ENCODE data around the gene ZDHHC13.

Gene ZDHHC13

DNA sequence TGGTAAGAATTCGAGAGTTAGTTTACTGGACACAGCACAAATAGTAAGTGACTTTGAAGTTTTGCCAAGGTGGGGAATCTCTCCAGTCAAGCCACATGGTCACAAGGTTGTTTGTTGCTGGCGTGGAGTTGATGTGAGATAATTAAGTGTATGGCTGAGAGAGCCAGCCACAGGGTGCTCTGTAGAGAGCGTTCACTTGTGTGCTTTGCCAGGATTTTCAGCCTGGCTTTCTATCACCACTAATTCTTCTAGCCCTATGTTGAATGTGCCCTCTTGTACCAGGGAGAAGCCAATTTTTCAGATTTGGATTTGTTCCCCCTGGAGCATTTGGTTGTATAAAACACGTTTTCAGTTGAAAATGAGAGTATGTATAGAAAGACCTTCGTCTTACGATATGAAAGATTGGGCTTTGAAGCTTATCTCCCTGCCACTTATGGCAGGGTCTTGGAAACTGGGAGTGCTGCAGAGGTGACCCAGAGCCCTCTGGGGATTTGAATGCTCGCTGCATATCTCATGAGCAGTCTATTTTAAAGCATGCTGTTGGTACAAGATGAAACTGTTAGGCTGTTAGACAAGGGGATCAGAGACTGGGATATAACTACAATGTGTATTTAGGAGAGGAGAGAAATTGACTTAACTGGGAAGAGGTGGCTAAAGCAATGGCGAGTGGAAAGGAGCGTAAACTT lies 56.2 kb downstream of the ZDHHC13 start:
- peak; percentile 31 for DNase-seq

DNA sequence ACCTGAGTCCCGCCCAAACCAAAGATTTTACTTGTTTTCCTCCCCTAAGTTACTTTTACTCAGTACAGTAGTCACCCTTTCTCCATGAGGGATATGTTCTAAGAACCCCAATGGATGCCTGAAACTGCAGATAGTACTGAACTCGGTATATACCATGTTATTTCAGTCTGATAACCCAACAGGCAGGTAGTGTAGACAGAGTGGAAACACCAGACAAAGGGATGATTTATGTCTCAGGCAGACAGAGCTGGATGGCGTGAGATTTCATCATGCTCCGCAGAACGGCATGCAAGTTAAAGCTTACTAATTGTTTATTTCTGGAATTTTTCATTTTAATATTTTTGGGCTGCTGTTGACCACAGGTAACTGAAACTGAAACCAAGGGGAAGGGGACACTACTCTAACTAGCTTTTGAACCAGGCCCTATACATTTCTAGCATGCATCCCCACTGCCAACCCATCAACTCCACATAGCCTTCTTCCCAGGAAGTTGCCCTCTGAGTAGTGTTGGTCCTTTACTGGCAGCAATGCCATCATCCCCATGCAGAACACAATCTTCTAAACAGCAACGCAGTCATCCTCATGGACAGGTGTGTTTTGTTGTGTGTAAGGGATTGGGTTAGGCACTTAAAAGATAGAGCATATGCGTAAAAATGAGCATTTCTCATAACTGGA lies 57.1 kb downstream of the ZDHHC13 start:
- no peak for DNase-seq

DNA sequence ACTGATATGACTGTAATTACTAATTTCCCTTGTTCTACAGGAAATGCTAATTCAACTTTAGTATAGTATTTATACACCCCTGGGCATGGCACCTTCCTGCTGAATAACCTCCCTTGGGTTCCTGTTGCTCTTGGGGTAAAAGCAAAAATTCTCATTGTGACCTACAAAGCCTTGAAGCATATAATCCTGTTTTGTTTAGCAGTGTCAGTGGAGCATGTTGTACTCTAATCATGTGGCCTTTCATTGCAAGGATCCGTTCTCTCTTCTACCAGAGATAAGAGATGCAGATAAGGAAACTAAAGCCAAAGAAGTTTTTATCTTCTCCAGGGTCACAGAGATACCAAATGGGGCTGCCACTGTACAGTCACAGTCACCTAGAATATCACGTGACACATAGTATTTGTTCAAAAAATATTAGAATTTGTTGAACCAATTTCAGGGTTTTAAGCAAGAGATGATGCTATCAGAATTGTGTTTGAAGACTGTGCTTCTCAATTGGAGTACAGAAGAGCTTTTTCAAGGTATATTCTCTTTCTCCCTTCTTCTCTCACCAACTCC lies 59.7 kb downstream of the ZDHHC13 start:
- no peak for DNase-seq

DNA sequence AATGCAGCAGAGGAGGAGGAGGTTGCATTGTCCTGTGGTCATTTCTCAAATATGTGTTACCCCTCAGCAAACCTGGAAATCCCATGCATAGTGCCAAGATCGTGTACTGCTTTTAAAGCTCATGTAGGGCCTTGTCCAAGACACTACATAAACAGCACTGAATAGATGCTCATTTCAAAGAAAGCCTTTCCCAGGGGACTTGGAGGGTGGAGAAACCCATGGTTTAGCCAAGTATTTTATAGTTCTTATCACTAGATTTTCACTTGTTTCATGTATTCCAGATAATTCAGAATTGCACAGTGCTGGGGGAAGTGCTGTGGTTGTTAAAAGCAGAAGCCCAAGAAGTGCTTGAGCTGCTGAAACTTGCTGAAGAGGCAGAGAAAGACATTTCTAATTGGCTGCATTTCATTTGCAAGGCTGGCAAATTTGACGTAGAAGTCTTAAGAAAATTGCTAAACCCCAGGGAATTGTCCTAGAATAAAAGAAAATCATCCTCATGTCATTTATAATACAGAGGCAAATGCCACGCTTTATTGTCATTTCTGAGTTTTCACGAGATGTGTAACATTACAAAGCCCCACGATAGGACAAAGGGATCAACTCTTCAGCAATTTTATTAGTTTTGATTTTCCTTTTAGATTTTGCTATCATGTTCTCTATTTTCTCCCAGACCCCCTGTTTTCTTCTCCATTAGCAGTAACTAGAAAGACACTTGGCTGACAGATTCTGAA lies 64.7 kb downstream of the ZDHHC13 start:
- DNase-seq = no peak

DNA sequence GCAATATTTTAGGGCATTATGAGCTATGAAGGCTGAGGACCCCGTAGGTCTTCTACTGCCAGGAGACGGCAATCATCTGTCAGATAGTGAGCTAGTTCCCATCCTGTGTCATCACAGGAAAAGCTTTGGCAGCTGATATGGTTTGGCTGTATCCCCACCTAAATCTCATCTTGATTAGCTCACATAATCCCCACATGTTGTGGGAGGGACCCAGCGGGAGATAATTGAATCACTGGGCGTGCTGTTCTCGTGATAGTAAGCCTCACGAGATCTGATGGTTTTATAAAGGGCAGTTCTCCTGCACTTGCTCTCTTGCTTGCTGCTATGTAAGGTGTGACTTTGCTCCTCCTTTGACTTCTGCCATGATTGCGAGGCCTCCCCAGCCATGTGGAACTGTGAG lies 66.7 kb downstream of the ZDHHC13 start:
- no peak for DNase-seq

DNA sequence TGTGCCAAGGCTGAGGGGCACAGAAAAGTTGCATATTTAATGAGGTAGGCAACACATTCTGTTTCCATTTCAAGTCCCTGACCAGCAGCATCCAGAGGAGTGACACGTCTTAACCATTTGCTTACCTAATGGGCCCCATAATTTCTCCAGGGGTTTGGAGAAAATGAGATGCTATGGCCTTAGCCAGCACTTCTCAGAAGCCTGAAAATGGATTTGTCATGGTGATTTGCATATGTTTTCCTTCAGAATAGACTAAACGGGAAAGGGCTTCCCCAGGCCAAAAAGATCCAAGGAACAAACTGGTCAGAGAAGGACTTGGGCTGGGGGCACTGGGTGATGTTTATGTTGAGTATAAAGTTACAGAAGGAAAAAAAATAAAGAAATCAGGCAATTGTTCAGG lies 68.1 kb downstream of the ZDHHC13 start:
- DNase-seq = no peak

DNA sequence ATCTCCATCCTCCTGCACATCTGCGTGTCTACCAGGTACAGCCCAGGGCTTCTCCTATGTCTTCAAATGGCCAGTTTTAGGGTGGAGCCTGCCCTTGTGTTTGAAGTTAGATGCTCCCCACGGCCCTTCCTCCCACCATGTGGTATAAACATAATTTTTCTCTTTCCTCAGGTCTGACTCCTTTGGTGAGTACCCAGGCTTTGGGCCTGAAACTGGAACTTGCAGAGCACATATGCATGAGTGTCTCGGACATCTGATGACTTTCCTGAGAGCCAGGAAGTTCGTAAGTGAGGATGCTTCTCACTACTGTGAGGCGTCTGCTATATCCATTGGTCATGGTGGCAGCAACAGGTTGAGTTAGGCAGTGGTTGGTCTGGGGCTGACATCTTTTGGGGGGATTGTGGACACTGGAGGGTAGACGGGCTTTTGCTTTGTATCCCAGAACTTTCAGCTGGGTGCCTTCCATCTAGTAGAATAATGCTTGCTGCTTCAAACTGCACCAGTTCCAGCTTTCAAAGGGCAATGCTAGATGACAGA lies 68.6 kb downstream of the ZDHHC13 start:
- no peak for DNase-seq

DNA sequence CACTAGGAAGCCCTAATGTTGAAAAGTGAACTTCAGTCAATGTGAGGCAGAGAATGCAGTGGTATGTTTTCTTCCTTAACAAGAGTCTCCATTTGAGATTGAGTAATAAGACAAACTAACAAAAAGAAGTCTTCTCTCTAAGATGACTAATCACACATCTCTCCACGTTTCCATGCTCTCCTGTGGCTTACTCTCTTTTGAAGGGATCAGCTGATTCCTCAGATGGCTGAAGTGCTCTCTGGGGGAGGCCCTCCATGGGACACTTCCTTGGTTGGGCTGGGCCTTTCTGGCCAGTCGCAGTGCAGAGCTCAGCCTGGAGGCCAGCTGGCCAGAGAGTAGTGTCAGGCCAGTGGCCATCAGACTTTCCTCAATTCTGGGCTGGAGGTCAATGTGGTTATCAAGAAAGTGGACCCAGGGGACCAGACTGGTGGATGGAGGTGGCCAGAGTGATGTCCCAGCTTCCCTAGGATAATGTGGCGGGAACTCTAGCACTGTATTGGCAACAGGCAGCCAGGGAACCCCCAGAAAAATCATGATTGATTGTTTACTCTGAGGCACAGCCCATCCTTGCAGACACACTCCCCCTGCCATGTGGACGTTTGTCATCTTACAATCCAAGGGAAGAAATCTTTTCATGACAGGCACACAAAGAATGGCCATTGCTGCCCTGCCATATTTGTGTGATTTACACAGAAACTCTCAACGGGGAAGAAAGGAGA lies 70.3 kb downstream of the ZDHHC13 start:
- DNase-seq = no peak

DNA sequence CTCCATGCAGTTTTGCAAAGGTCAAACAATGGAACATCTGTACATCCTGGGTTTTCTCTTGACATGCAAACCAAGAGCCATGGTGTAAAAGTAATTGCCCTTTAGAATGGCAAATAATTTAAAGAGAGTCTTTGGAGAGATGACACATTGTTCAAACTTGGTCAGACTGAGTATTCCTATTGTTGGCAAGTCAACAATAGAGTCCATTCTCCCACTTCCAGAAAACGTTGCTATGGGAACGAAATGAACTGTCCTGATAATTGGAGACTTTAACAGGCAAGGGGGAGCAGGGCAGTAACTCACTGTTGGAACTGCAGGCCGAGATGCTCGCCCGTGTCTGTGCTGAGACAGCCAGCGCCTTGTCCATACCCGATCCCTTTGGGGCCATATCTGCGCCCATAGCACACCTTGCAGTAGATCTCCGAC lies 70.9 kb downstream of the ZDHHC13 start:
- DNase-seq = no peak

DNA sequence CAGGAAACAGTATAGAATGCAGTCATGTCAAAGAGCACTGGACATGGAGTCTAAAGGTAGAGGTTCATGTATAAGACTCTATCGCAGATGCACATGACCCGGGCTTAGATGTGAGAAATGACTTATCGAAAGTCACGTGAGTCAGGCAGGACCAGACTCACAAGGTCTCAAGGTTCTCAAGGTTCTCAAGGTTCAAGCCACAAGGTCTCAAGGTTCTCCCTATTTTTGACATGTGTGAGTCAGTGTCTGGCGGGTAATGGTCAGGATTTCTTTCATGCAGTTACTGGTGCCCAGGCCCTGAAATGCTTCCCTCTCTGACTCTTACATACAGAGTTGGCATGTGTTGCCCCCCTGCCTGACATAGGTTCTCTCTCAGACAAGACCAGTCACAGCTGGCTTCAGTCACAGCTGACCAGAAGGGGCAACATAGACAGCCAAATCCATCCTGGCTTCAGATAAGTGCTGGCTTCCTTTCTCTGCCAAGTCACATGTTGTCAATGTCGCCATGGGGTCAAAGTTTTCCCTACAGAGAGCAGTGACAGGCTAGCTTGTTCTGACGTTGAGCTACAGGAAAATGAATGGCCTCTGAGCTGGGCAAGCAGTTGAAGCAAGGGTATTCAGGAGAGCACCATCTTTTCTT lies 74.7 kb downstream of the ZDHHC13 start:
- no peak for DNase-seq

DNA sequence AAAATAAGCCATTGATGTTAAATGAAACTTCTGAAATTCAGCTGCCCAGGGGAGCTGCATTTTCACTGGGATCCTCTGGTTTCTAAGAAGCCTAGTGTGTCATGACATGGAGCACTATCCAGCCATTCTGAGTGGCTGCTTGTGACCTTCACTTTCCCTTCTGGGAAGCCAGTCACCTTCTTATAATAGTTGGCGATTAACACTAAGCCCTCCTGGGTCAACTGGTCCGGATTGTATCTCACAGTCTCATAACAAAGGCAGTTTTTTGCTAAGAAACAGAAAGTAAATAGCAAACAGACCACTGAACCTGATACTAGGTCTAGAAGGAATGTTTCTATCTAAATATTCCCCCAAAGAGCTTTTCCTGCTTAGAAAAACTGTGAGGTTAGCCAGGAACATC lies 76.9 kb downstream of the ZDHHC13 start:
- DNase-seq = no peak

DNA sequence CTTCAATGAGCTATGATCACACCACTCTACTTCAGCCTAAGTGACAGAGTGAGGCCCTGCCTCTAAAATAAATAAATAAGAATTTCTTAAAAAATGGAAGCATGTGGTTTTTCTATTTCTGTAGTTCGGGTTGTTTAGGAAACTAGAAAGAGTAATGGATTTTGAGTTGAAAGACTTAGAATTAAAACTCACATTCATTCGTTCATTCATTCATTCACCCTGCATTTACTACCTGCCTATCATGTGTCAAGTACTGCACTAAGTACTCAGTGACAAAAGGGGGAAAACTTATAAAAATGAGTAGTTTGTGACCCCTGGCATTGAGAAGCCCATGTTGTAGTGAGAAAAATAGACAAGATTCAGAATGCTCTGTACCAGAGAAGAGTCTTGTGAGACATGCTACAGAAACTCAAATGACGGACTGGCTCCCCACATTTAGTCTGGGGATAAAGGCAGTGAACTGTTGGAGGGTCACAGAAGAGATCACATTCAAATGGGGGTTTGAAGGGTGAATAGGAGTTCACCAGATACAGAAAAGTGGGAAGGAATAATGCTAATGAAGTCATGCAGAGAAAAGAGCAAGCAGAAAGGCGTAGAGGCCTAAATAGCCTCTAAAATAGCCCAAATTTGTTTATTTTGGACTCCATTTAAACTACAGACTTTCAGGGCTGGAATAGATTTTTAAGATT lies 77.8 kb downstream of the ZDHHC13 start:
- DNase-seq = no peak

DNA sequence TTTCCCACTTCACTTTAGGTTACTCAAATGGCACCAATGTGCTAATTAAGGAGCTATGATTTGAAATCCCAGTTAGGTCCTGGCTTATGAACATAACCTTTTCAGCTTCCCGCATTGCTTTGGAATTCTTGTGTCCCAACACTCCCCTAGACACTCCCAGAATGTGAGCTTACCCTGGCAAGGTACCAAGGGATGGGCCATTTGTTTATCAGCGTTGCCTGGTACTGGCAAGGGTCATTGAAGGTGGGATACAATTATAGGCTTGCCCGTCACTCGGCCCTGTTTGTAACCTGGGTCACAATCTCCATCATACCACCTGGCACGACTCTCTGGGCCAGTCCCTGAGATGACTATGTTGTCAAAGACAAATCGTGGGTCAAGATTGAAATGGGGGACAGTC lies 79.5 kb downstream of the ZDHHC13 start:
- DNase-seq = no peak

DNA sequence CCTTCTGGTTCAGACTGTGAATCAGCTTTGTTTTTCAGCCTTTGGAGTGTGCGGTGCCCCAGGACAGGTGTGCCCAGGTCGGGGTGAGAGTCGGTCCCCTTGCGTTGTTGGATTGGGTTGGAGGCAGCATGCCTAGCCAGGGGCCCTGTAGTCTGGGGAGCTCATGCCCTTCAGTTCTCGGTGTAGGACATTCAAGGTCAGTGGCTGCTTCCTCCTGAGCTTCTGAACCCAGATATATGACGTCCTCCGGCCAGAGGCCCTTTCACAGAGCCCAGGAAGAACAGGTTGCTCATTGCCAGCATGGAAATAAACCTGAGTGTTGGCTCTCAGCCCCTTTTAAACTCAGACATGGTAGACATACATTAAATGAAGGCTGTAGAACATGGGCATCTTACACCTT lies 82.1 kb downstream of the ZDHHC13 start:
- no peak for DNase-seq

DNA sequence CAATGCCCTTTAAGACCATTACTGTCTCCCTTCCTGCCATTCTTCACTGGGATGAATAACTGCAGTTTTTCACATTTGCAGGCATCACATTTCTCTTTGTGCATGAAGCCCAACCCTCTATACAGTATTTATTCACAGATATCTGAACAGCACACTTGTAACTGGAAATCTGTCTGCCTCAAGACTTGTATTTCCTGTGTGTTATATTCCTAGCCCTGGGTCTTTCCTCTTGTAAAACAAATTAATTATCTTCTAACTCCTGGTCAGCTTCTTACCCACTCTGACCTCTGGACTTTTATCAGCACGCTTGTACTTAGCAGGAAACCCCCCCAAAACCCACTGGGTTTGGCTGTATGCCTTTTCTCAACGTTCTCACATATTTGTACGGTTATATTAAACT lies 82.8 kb downstream of the ZDHHC13 start:
- no peak for DNase-seq

DNA sequence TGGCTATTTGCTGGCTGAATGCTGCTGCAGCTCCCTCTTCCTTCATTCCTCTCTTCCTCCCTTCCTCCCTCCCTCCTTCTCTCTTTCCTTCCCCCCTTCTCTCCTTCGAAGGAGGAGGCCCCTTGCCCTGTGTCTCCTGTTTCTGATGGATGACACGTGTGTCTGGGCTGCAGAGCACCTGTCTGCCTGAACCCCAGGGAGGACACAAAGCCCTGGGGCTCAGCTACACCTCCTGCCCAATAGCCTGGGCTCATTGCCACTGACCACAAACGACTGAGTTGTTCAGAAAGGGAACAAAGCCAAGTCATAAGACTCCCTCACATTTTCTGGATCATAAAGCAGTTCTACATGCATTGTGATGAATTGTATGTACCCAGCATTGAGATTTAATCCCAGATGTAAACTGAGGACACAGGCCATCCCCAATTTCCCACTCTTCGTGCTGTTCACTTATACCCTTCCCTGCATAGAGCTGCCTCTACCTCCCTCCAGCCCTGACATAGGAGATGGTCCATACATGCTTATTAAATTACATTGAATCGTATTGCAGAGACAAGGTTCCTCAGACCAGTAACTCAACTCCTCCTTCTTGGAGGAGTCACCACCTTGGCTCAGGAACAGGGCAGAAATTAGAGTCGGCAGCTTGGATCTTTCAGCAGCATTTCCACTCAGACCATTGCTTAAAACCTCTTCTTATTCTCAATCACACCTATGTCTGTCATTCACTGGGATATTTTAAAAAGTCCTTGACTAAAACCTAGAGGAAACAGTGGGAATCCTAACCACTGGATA lies 83.6 kb downstream of the ZDHHC13 start:
- DNase-seq = no peak

DNA sequence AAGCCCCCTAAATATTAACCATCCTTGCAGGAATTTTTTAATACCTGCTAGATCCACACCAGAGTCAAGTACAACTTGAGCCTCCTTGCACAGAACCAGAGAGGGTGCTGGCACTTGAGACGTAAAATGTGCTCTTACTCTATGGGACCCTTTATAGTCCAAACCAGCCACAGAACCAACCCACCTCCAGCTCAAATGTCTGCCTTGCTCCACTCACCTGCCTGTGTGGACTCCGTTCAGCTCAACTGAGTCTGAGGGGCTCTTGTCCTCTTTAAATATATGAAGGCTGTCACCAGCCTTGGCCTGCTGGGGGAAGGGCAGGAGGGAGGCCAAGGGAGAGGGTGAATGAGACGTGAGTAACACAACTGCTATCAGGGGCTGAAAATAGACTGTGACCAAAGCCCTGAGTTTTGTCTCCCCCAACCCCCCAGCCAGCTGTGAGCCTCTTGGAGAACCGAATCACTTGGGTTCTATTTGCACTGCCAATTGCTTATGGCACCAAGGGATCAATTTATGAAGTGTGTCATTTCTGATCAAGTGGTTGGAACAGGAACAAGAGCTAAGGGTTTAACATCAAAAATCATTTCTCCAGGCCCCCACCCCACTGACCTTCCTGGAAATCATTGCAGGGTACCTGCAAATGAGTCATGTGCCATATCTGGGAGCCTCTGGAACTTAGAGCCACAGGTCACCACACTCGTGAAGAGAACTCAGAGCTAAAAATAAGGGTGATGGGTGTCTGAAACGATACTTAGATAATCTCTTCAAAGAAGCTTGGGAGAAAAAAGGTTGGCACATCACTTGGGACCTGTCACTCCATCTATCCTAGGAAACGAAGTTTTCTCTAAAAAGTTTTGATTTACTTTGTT lies 85.0 kb downstream of the ZDHHC13 start, which contains the start of gene CSRP3:
CSRP3 (minus strand) TSS at position 247 of the 869 bp plus-strand sequence. CDS start 9,535 bp downstream, outside the sequence.
- no peak for DNase-seq

DNA sequence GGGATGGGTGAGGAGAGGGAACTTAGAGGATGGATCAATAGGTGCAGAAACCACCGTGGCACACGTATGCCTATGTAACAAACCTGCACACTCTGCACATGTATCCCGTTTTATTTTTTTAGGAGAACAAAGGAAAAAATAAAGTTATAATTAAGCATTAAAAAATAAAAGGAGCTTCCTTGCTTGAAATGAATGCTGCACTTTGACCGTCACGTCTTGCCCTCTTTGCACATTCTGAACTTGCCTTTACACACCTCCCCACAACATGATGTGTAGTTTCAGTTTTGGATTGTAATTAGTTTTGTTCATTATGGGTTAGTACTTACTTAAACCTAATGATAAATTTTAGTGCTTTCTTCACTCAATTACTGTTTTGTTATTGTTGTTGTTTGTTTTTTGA lies 87.9 kb downstream of the ZDHHC13 start:
- no peak for DNase-seq

DNA sequence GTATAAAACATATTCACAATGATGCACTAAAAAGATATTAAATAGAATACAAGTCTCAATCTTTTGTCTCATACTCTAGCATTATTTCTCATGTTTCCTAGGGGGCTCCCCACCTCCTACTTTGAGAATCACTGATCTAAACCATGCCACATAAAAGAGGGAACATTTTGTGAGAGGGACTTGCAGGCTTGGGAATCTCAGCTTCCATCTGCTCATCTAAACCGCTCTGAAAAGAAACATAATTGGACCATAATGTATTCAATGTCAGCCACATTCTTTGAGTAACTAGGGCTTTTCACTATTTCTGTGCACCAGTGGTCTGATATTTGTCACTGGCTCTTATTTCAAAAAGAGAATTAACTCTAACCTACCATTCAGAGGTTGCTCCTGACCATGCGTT lies 91.2 kb downstream of the ZDHHC13 start:
- DNase-seq = no peak

Data from NCI-H446 treated with DMSO at 0.1 percent for 48 hours (cell line).